ENCODE results near the gene ACTR1A. TPM values are rescaled to one million over a fixed set of nuclear protein-coding genes. Genes with fewer than 3 reads are reported as not detected.

Gene ACTR1A
- total RNA-seq, 1 experiment from 2014 or later = 147 TPM

DNA sequence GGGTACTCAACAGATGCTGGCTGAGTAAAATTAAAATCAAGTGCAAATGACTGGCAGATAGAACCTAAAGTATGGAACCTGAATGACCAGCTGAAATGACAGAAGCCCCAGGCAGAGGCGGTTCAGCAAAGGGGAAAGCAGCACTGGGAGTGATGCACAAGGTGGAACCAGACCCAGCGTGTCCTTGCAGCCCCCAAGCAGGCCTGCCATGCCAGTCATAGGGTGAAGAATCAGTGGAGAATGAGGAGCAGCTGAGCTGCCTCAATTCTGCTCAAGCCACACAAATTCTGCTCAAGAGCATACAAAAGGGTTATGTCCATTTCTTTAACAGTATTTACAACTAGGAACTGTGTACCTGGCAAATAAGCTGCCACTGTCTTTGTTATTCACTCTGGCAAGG, 8.7 kb downstream of the ACTR1A start:
- Histone ChIP-seq H3K4me1 (ENCODE audit: control insufficient read depth, insufficient read depth, low read length) (0 out of 2 replicates have a peak, but pooled peaks cover 2% of the 10 kb centered on the region), H3K36me3 (ENCODE audit: control insufficient read depth, insufficient read depth, low read length) (peaks cover 4% of the 10 kb centered on the region; the same call in 1 of the 2 replicates), H3K27me3 (ENCODE audit: control insufficient read depth, insufficient read depth, low read length) (no peaks in the 10 kb centered on the region), H3K9me3 (ENCODE audit: control insufficient read depth, insufficient read depth, low read depth, low read length) (no peaks in the 10 kb centered on the region), H3K27ac (ENCODE audit: low read length) (no peak overlapping the region), H3K4me3 (ENCODE audit: low read depth in 2 of 2, low read length in 2 of 2) (no peak overlapping the region)
- ChIA-PET POLR2A (no interaction called here), CTCF (interaction anchor here (0.5 to 0.9 kb wide), 3 partner anchors 25 to 139 kb away, joined by 3 read pairs; no protein-coding TSS in a partner anchor)
- no peak for ATAC-seq
- intact Hi-C loops (cut with micrococcal nuclease; ENCODE audit: unreplicated experiment) = no loop called here
- TF ChIP-seq, protein P1, sequence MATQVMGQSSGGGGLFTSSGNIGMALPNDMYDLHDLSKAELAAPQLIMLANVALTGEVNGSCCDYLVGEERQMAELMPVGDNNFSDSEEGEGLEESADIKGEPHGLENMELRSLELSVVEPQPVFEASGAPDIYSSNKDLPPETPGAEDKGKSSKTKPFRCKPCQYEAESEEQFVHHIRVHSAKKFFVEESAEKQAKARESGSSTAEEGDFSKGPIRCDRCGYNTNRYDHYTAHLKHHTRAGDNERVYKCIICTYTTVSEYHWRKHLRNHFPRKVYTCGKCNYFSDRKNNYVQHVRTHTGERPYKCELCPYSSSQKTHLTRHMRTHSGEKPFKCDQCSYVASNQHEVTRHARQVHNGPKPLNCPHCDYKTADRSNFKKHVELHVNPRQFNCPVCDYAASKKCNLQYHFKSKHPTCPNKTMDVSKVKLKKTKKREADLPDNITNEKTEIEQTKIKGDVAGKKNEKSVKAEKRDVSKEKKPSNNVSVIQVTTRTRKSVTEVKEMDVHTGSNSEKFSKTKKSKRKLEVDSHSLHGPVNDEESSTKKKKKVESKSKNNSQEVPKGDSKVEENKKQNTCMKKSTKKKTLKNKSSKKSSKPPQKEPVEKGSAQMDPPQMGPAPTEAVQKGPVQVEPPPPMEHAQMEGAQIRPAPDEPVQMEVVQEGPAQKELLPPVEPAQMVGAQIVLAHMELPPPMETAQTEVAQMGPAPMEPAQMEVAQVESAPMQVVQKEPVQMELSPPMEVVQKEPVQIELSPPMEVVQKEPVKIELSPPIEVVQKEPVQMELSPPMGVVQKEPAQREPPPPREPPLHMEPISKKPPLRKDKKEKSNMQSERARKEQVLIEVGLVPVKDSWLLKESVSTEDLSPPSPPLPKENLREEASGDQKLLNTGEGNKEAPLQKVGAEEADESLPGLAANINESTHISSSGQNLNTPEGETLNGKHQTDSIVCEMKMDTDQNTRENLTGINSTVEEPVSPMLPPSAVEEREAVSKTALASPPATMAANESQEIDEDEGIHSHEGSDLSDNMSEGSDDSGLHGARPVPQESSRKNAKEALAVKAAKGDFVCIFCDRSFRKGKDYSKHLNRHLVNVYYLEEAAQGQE (IDR thresholded peaks at IDR 0.05; ENCODE audit: insufficient read depth in 1 of 2, low read depth in 2 of 2, low read length in 1 of 2) = no peak
- TF ChIP-seq SIN3A (IDR thresholded peaks at IDR 0.05; ENCODE audit: borderline replicate concordance, insufficient read depth, low read depth, low read length) (no peak), POLR2AphosphoS5 (IDR thresholded peaks at IDR 0.05; ENCODE audit: low read depth, low read length) (no peak), TCF7L2 (IDR thresholded peaks at IDR 0.05; ENCODE audit: low read depth, low read length) (no peak)
- TF ChIP-seq, protein P2, sequence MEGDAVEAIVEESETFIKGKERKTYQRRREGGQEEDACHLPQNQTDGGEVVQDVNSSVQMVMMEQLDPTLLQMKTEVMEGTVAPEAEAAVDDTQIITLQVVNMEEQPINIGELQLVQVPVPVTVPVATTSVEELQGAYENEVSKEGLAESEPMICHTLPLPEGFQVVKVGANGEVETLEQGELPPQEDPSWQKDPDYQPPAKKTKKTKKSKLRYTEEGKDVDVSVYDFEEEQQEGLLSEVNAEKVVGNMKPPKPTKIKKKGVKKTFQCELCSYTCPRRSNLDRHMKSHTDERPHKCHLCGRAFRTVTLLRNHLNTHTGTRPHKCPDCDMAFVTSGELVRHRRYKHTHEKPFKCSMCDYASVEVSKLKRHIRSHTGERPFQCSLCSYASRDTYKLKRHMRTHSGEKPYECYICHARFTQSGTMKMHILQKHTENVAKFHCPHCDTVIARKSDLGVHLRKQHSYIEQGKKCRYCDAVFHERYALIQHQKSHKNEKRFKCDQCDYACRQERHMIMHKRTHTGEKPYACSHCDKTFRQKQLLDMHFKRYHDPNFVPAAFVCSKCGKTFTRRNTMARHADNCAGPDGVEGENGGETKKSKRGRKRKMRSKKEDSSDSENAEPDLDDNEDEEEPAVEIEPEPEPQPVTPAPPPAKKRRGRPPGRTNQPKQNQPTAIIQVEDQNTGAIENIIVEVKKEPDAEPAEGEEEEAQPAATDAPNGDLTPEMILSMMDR (IDR thresholded peaks at IDR 0.05) = no peak
- in situ Hi-C loops (cut with HindIII; ENCODE audit: low pct_unique_long_range_greater_than_20kb, low sequenced_read_pairs) = no loop called here
- BruUV-seq (replicated peaks) = no TSS peak
- DNase-seq (ENCODE audit: low read depth, low spot score) = no peak

DNA sequence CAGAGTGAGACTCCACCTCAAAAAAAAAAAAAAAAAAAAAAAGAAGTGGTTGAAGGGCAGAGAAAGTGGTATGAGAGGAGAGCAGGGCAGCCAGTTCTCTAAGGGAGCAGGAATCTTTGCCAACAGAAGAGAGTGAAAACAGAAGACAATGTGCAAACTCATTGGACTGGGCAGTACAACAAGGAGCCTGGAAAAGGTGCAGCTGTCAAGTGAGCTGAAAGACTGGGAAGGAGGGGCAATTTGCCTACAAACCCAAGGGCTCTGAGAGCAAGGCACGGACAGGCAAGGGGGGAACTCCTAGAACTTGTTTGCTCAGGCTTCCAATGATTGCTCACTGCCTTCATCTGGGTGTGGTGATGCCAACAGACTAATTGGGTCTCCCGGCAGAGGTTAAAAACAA, 9.5 kb downstream of the ACTR1A start:
- BruUV-seq (replicated peaks) = no TSS peak
- DNase-seq (ENCODE audit: low read depth, low spot score) (no peak), ATAC-seq (no peak)
- TF ChIP-seq SIN3A (IDR thresholded peaks at IDR 0.05; ENCODE audit: borderline replicate concordance, insufficient read depth, low read depth, low read length) (no peak), POLR2AphosphoS5 (IDR thresholded peaks at IDR 0.05; ENCODE audit: low read depth, low read length) (no peak), TCF7L2 (IDR thresholded peaks at IDR 0.05; ENCODE audit: low read depth, low read length) (no peak)
- TF ChIP-seq, protein P2 (IDR thresholded peaks at IDR 0.05) = no peak
- TF ChIP-seq, protein P1 (IDR thresholded peaks at IDR 0.05; ENCODE audit: insufficient read depth in 1 of 2, low read depth in 2 of 2, low read length in 1 of 2) = no peak
- Histone ChIP-seq H3K27me3 (ENCODE audit: control insufficient read depth, insufficient read depth, low read length) (no peaks in the 10 kb centered on the region), H3K4me1 (ENCODE audit: control insufficient read depth, insufficient read depth, low read length) (0 out of 2 replicates have a peak, but pooled peaks cover 2% of the 10 kb centered on the region), H3K27ac (ENCODE audit: low read length) (no peak overlapping the region), H3K4me3 (ENCODE audit: low read depth in 2 of 2, low read length in 2 of 2) (no peak overlapping the region), H3K36me3 (ENCODE audit: control insufficient read depth, insufficient read depth, low read length) (peaks cover 12% of the 10 kb centered on the region; the same call in 1 of the 2 replicates), H3K9me3 (ENCODE audit: control insufficient read depth, insufficient read depth, low read depth, low read length) (no peaks in the 10 kb centered on the region)
- CTCF ChIA-PET = no interaction called here
- in situ Hi-C loops (cut with HindIII; ENCODE audit: low pct_unique_long_range_greater_than_20kb, low sequenced_read_pairs) (no loop called here), intact Hi-C loops (cut with micrococcal nuclease; ENCODE audit: unreplicated experiment) (no loop called here)
- POLR2A ChIA-PET = no interaction called here

Data from Panc1 (cell line).